ENCODE results near the gene C2orf42. TPM values are rescaled to one million over a fixed set of nuclear protein-coding genes. Genes with fewer than 3 reads are reported as not detected.
"Not testable (repeated sequence)": the region's sequence is repeated elsewhere in the genome, so short reads cannot be mapped to it uniquely, and the experiment has no call there.

C2orf42 gene
- total RNA-seq, 1 donor from 2014 or later = 17.9 TPM

DNA sequence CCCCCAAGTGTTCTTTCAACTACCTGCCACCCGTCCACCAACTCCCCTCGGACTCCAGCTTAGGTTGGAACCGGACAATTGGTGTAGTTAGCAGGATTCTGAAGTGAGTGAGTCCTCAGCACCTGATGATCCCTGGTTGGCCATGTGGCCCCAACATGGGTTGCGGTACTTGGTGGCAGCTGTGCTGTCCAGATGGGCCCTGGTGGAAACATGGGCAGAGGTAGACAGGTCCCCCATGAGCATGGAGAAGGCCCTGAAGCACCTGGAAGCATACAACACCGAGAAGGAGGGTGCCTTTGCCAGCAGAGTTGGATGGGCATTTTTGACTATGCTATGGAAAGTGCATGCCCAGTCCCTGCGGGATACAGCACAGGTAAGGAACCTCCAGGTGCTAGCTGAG, 11.0 kb upstream of the C2orf42 start:
- Histone ChIP-seq H3K36me3 (ENCODE audit: control insufficient read depth, insufficient read depth, low read length) (no peaks in the 10 kb centered on the region), H3K27me3 (ENCODE audit: control insufficient read depth, insufficient read depth, low read length) (no peaks in the 10 kb centered on the region), H3K4me3 (ENCODE audit: low read depth, low read length) (no peak overlapping the region)
- TF ChIP-seq, protein P1, sequence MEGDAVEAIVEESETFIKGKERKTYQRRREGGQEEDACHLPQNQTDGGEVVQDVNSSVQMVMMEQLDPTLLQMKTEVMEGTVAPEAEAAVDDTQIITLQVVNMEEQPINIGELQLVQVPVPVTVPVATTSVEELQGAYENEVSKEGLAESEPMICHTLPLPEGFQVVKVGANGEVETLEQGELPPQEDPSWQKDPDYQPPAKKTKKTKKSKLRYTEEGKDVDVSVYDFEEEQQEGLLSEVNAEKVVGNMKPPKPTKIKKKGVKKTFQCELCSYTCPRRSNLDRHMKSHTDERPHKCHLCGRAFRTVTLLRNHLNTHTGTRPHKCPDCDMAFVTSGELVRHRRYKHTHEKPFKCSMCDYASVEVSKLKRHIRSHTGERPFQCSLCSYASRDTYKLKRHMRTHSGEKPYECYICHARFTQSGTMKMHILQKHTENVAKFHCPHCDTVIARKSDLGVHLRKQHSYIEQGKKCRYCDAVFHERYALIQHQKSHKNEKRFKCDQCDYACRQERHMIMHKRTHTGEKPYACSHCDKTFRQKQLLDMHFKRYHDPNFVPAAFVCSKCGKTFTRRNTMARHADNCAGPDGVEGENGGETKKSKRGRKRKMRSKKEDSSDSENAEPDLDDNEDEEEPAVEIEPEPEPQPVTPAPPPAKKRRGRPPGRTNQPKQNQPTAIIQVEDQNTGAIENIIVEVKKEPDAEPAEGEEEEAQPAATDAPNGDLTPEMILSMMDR (IDR thresholded peaks at IDR 0.05; ENCODE audit: insufficient read depth, low read length, severe bottlenecking) = no peak
- no peak for FAIRE-seq
- DNase-seq (ENCODE audit: low read depth) = no peak

DNA sequence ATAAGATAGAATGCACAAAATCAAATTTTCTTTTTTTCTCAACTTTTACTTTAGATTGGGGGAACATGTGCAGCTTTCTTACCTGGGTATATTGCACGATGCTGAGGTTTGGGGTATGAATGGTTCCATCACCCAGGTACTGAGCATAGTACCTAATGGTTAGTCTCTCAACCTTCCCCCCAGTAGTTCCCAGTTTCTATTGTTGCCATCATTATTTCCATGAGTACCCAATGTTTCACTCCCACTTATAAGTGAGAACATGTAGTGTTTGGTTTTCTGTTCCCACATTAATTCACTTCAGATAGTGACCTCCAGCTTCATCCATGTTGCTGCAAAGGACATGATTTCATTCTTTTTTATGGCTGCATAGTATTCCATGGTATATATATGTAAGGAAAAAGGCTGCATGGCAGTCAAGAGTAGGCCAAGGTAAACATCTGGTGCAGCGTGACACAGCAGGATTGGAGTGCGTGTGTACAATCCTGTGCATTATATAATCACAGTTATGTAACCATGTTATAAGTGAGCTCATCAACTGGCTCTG, 10.5 kb upstream of the C2orf42 start:
- no peak for FAIRE-seq
- no peaks in the 10 kb centered on the region for H3K27me3 ChIP-seq (ENCODE audit: control insufficient read depth, insufficient read depth, low read length)
- TF ChIP-seq, protein P1 (IDR thresholded peaks at IDR 0.05; ENCODE audit: insufficient read depth, low read length, severe bottlenecking) = no peak

DNA sequence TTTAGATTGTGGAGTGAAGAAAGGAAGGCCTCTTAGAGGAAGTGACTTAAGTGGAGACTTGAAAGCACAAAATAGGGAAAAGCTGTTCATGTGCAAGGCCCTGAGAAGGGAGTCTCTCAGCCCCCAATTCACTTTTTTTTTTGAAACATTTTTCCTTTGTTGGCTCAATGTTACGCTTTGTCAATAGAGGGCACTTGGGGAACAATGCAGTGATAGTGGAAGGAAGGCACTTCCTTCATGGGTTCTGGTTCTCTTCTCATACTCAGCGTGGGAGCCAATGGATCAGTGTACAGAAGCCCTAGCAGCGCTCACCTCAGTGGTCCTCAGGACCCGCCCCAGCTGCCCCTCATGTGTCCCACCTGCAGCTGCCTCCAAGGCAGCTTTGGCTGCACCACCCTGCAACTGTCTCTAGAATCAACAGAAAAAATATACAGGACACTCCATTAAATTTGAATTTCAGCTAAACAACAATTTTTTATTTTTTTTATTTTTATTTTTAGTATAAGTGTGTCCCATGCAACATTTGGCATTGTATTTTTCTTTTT, 8.6 kb upstream of the C2orf42 start:
- no peaks in the 10 kb centered on the region for H3K27me3 ChIP-seq (ENCODE audit: control insufficient read depth, insufficient read depth, low read length)
- no peaks in the 10 kb centered on the region for H3K36me3 ChIP-seq (ENCODE audit: control insufficient read depth, insufficient read depth, low read length)
- FAIRE-seq = no peak
- TF ChIP-seq, protein P1 (IDR thresholded peaks at IDR 0.05; ENCODE audit: insufficient read depth, low read length, severe bottlenecking) = no peak
- DNase-seq (ENCODE audit: low read depth) = no peak
- H3K4me3 ChIP-seq (ENCODE audit: low read depth, low read length) = no peak overlapping the region

More for the DNA sequence above, 10.5 kb upstream of the C2orf42 start:
- DNase-seq (ENCODE audit: low read depth) = no peak
- Histone ChIP-seq H3K36me3 (ENCODE audit: control insufficient read depth, insufficient read depth, low read length) (no peaks in the 10 kb centered on the region), H3K4me3 (ENCODE audit: low read depth, low read length) (no peak overlapping the region)

DNA sequence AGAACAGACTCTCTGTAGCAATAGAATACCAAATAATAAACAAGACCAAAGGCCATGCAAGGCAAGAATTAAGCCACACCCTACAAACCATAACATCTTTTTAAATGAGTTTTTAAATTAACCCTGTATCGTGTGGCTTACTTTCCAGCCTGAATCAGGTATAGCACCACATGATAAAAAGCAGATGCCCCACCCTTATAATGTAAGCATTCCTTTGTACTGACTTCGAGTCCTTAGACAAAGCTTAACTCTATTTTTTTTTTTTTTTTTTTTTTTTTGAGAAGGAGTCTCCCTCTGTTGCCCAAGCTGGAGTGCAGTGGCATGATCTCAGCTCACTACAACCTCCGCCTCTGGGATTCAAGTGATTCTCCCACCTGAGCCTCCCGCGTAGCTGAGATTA, 1.7 kb upstream of the C2orf42 start:
- H3K4me3 ChIP-seq (ENCODE audit: low read depth, low read length) = no peak overlapping the region
- TF ChIP-seq, protein P1 (IDR thresholded peaks at IDR 0.05; ENCODE audit: insufficient read depth, low read length, severe bottlenecking) = no peak
- DNase-seq (ENCODE audit: low read depth) (peak; percentile 74), FAIRE-seq (no peak)
- H3K27me3 ChIP-seq (ENCODE audit: control insufficient read depth, insufficient read depth, low read length) = no peaks in the 10 kb centered on the region
- no peaks in the 10 kb centered on the region for H3K36me3 ChIP-seq (ENCODE audit: control insufficient read depth, insufficient read depth, low read length)

DNA sequence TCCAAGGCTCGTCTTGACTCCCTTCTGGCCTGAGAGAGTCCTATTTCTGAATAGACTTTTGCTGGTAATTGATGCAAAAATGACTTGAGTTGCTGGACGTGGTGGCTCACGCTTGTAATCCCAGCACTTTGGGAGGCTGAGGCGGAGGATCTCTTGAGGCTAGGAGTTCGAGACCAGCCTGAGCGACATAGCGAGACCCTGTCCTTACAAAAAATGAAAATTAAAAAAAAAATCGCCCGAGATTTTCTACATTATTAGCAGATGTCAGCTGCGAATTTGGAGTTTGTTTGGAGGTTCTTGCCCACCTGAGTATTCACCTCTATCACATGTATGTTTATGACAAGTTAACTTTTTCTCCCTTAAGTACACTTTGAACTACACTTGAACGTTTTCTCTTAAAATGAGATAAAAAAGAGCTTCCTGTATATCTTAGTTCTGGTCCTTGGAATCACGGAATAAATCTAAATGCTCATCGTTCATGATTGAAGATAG, 471 bp upstream of the C2orf42 start:
- no peaks in the 10 kb centered on the region for H3K27me3 ChIP-seq (ENCODE audit: control insufficient read depth, insufficient read depth, low read length)
- no peak for FAIRE-seq
- H3K4me3 ChIP-seq (ENCODE audit: low read depth, low read length) = peak overlapping the region; percentile 65
- no peaks in the 10 kb centered on the region for H3K36me3 ChIP-seq (ENCODE audit: control insufficient read depth, insufficient read depth, low read length)
- DNase-seq (ENCODE audit: low read depth) = no peak
- TF ChIP-seq, protein P1 (IDR thresholded peaks at IDR 0.05; ENCODE audit: insufficient read depth, low read length, severe bottlenecking) = no peak

DNA sequence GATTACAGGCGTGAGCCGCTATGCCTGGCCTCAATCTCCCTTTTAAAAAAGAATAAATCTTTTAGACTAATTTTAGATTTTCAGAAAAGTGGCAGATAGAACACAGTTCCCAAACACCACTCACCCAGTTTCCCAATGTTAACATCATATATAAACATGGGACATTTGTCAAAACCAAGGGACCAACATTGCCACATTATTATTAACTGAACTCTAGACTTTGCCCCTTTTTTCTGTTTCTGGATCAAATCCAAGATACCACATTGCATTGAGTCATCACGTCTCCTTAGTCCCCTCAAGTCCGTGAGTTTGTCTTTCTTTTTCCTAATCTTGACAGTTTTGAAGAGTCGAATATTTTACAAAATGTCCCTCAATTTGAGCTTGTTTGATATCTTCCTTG, 2.4 kb downstream of the C2orf42 start:
- no peaks in the 10 kb centered on the region for H3K36me3 ChIP-seq (ENCODE audit: control insufficient read depth, insufficient read depth, low read length)
- H3K4me3 ChIP-seq (ENCODE audit: low read depth, low read length) = no peak overlapping the region
- TF ChIP-seq, protein P1 (IDR thresholded peaks at IDR 0.05; ENCODE audit: insufficient read depth, low read length, severe bottlenecking) = no peak
- FAIRE-seq (no peak), DNase-seq (ENCODE audit: low read depth) (no peak)
- no peaks in the 10 kb centered on the region for H3K27me3 ChIP-seq (ENCODE audit: control insufficient read depth, insufficient read depth, low read length)

DNA sequence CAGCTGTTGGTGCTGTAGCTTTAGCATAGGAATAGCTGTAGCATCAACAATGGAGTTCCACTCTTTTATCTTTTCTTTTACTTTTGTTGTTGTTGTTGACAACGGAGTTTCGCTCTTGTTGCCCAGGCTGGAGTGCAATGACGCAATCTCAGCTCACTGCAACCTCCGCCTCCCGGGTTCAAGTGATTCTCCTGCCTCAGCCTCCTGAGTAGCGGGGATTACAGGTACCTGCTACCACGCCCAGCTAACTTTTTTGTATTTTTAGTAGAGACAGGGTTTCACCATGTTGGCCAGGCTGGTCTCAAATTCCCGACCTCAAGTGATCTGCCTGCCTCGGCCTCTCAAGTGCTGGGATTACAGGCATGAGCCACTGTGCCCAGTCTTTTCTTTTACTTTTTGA, 3.6 kb downstream of the C2orf42 start:
- not testable (repeated sequence) for H3K27me3 ChIP-seq (ENCODE audit: control insufficient read depth, insufficient read depth, low read length); DNase-seq (ENCODE audit: low read depth); H3K4me3 ChIP-seq (ENCODE audit: low read depth, low read length); H3K36me3 ChIP-seq (ENCODE audit: control insufficient read depth, insufficient read depth, low read length); FAIRE-seq
